GM12878 (cell line): ENCODE results near the gene EFCAB7. TPM values are rescaled to one million over a fixed set of nuclear protein-coding genes. Genes with fewer than 3 reads are reported as not detected.

Source experiments
- CBX5 ChIP-seq: sonication (generic); IDR thresholded peaks from 2 replicates; pipeline ENCODE4 v1.6.1; 2016; ENCODE audit warnings: low read depth, moderate library complexity, mild to moderate bottlenecking, inconsistent platforms
- CEBPB ChIP-seq, 2 experiments: fragments of 150-350 bp in 1 of 2; IDR thresholded peaks; 2 replicates each; pipeline ENCODE4 v1.6.1; 2012 to 2014; ENCODE audit warnings: low read depth in 2 of 2, low read length in 2 of 2, borderline replicate concordance in 1 of 2, inconsistent platforms in 1 of 2
- DPF2 ChIP-seq: fragments of 450-650 bp; IDR thresholded peaks from 2 replicates; pipeline ENCODE4 v1.6.1; 2017; ENCODE audit warnings: mild to moderate bottlenecking
- HCFC1 ChIP-seq: fragments of 150-350 bp; IDR thresholded peaks from 2 replicates; pipeline ENCODE4 v1.6.1; 2014; ENCODE audit warnings: low read length
- JUND ChIP-seq: IDR thresholded peaks from 2 replicates; pipeline ENCODE4 v1.6.1; 2012; ENCODE audit warnings: low read depth, mild to moderate bottlenecking, low read length, improper control_type of control experiment, moderate library complexity
- NBN ChIP-seq: fragments of 450-650 bp; IDR thresholded peaks from 2 replicates; pipeline ENCODE4 v1.6.1; 2016
- NR2F1 ChIP-seq: fragments of 450-650 bp; conservative IDR thresholded peaks from 2 replicates; pipeline ENCODE4 v1.6.1; 2017; ENCODE audit warnings: mild to moderate bottlenecking
- RAD51 ChIP-seq: fragments of 450-650 bp; IDR thresholded peaks from 2 replicates; pipeline ENCODE4 v1.6.1; 2016; ENCODE audit warnings: moderate library complexity, mild to moderate bottlenecking, inconsistent platforms
- RELA ChIP-seq: fragments of 450-650 bp; IDR thresholded peaks from 2 replicates; pipeline ENCODE4 v1.8.0; 2014; ENCODE audit warnings: borderline replicate concordance; ENCODE audit not compliant: partially characterized antibody
- RUNX3 ChIP-seq: IDR thresholded peaks from 2 replicates; pipeline ENCODE4 v1.6.1; 2012; ENCODE audit warnings: low read length, inconsistent platforms
- SMC3 ChIP-seq: IDR thresholded peaks from 2 replicates; pipeline ENCODE4 v1.6.1; 2011; ENCODE audit warnings: low read length, improper control_type of control experiment, borderline replicate concordance
- SPI1 ChIP-seq: IDR thresholded peaks from 2 replicates; pipeline ENCODE4 v1.6.1; 2011; ENCODE audit warnings: low read depth, mild to moderate bottlenecking, low read length, moderate library complexity, borderline replicate concordance; ENCODE audit not compliant: insufficient read depth
- ZBED1 ChIP-seq: IDR thresholded peaks from 2 replicates; pipeline ENCODE4 v1.6.1; 2016; ENCODE audit warnings: borderline replicate concordance
- ZNF622 ChIP-seq: fragments of 450-650 bp; IDR thresholded peaks from 2 replicates; pipeline ENCODE4 v1.6.1; 2017; ENCODE audit warnings: mild to moderate bottlenecking, inconsistent platforms
- polyA plus RNA-seq, 11 experiments: library from polyadenylated mRNA; depleted of rRNA in 4 of 11; unstranded in 6 of 11; stranded (reverse) in 5 of 11; fragments of >200 nt; fragmentation: Nextera tagmentation in 4 of 11; fragmentation: Illumina TruSeq in 1 of 11; extraction: Ambion mirVana in 4 of 11; extraction: Trizol in 1 of 11; gene quantifications; 1 replicate in 1 of 11; 2 replicates in 10 of 11; pipeline versions ENCODE4 v1.2.1 to v1.2.3, GENCODE V29; 2011 to 2016; ENCODE audit warnings: inconsistent platforms in 2 of 11, missing spikeins in 2 of 11, low read depth in 1 of 11
- total RNA-seq, 4 experiments: library from RNA; depleted of rRNA in 3 of 4; stranded (reverse); fragments of >200 nt in 3 of 4; fragmentation: Illumina TruSeq in 1 of 4; extraction: Trizol in 1 of 4; gene quantifications; 2 replicates each; pipeline versions ENCODE4 v1.2.1 to v1.2.3, GENCODE V29; 2013 to 2021
- TF ChIP-seq, protein P1 (sequence below): fragments of 450-650 bp; IDR thresholded peaks from 2 replicates; pipeline ENCODE4 v1.6.1; 2017; ENCODE audit warnings: mild to moderate bottlenecking
- TF ChIP-seq, protein P2 (sequence below): IDR thresholded peaks from 2 replicates; pipeline ENCODE4 v1.6.1; 2011; ENCODE audit warnings: borderline replicate concordance, low read depth, mild to moderate bottlenecking, moderate library complexity, mixed read lengths, low read length; ENCODE audit not compliant: insufficient read depth; ENCODE audit errors: extremely low read length
- TF ChIP-seq, protein P3 (sequence below): fragments of 450-650 bp; formaldehyde crosslinking; IDR thresholded peaks from 2 replicates; pipeline ENCODE4 v1.4.0; 2020; ENCODE audit warnings: mild to moderate bottlenecking, moderate library complexity
- TF ChIP-seq, protein P4 (sequence below): IDR thresholded peaks from 2 replicates; pipeline ENCODE4 v1.6.1; 2012; ENCODE audit warnings: low read depth, low read length, improper control_type of control experiment
- TF ChIP-seq, protein P5 (sequence below): IDR thresholded peaks from 2 replicates; pipeline ENCODE4 v1.6.1; 2012; ENCODE audit warnings: mild to moderate bottlenecking, low read depth, low read length

Gene EFCAB7
- total and polyA plus RNA-seq, 10 of the 15 experiments (the other 5 are each of a cell fraction or from before 2014, with no cell fraction given): 4.4 to 9.8 (median 5.7) TPM

DNA sequence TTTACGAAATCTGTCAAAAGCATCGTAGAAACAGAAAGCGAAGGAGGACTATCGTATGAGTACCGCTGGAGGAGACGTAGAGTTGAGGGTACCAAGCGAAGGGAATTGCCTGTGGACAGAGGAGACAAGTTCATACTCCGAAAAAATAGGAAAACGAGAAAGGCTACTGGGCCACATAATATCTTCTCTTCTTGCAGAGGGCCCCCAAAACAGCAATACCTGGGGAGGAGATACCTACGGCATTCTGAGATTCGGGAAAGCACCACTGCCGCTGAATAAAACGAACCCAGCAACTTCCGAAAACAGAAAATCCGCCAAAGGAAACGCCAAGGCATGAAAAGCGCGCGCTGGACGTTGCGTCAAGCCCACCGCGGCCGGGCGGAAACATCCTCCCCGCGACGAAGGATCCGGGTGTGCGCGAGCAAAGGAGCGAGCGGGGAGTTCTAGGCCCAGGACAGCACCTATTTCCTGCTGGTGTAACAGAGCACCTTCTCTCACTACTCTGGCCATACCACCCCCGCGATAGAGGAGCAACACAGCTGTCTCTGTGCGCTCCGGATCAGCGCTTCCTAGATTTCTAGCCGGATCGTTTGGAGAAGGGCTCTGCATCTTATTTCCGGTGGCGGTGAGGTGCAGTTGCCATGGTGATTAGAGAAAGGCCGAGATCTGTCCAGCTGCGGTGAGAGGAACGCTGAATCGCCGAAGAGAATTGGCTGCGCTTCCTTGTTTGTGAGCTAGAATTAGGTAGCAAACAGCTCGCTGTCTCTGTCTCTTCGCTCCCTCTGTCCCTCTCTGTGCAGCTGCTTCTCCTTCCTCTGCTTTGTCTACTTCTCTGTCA lies at the start of gene EFCAB7, which contains the start of gene ITGB3BP (continued):
- TF ChIP-seq, protein P1, sequence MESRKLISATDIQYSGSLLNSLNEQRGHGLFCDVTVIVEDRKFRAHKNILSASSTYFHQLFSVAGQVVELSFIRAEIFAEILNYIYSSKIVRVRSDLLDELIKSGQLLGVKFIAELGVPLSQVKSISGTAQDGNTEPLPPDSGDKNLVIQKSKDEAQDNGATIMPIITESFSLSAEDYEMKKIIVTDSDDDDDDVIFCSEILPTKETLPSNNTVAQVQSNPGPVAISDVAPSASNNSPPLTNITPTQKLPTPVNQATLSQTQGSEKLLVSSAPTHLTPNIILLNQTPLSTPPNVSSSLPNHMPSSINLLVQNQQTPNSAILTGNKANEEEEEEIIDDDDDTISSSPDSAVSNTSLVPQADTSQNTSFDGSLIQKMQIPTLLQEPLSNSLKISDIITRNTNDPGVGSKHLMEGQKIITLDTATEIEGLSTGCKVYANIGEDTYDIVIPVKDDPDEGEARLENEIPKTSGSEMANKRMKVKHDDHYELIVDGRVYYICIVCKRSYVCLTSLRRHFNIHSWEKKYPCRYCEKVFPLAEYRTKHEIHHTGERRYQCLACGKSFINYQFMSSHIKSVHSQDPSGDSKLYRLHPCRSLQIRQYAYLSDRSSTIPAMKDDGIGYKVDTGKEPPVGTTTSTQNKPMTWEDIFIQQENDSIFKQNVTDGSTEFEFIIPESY: peak; percentile 59; the same call in 1 of the 2 replicates
- peak; percentile 94 for TF ChIP-seq RUNX3
- no peak for TF ChIP-seq ZNF622
- no peak for TF ChIP-seq JUND
- TF ChIP-seq HCFC1: peak; percentile 80
- TF ChIP-seq NBN: peak; percentile 99
- no peak for TF ChIP-seq ZBED1
- TF ChIP-seq, protein P2, sequence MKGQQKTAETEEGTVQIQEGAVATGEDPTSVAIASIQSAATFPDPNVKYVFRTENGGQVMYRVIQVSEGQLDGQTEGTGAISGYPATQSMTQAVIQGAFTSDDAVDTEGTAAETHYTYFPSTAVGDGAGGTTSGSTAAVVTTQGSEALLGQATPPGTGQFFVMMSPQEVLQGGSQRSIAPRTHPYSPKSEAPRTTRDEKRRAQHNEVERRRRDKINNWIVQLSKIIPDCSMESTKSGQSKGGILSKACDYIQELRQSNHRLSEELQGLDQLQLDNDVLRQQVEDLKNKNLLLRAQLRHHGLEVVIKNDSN: peak; percentile 51
- TF ChIP-seq NR2F1: 0 out of 2 replicates have a peak, but pooled peaks have one; percentile 57
- TF ChIP-seq, protein P3, sequence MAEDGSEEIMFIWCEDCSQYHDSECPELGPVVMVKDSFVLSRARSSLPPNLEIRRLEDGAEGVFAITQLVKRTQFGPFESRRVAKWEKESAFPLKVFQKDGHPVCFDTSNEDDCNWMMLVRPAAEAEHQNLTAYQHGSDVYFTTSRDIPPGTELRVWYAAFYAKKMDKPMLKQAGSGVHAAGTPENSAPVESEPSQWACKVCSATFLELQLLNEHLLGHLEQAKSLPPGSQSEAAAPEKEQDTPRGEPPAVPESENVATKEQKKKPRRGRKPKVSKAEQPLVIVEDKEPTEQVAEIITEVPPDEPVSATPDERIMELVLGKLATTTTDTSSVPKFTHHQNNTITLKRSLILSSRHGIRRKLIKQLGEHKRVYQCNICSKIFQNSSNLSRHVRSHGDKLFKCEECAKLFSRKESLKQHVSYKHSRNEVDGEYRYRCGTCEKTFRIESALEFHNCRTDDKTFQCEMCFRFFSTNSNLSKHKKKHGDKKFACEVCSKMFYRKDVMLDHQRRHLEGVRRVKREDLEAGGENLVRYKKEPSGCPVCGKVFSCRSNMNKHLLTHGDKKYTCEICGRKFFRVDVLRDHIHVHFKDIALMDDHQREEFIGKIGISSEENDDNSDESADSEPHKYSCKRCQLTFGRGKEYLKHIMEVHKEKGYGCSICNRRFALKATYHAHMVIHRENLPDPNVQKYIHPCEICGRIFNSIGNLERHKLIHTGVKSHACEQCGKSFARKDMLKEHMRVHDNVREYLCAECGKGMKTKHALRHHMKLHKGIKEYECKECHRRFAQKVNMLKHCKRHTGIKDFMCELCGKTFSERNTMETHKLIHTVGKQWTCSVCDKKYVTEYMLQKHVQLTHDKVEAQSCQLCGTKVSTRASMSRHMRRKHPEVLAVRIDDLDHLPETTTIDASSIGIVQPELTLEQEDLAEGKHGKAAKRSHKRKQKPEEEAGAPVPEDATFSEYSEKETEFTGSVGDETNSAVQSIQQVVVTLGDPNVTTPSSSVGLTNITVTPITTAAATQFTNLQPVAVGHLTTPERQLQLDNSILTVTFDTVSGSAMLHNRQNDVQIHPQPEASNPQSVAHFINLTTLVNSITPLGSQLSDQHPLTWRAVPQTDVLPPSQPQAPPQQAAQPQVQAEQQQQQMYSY (CRISPR knock-in tag): no peak
- peak; percentile 85 for TF ChIP-seq DPF2
- TF ChIP-seq SPI1: peak; percentile 51; the same call in 1 of the 2 replicates
- TF ChIP-seq, protein P4, sequence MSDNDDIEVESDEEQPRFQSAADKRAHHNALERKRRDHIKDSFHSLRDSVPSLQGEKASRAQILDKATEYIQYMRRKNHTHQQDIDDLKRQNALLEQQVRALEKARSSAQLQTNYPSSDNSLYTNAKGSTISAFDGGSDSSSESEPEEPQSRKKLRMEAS: peak; percentile 95
- TF ChIP-seq RAD51: peak; percentile 59
- TF ChIP-seq, protein P5, sequence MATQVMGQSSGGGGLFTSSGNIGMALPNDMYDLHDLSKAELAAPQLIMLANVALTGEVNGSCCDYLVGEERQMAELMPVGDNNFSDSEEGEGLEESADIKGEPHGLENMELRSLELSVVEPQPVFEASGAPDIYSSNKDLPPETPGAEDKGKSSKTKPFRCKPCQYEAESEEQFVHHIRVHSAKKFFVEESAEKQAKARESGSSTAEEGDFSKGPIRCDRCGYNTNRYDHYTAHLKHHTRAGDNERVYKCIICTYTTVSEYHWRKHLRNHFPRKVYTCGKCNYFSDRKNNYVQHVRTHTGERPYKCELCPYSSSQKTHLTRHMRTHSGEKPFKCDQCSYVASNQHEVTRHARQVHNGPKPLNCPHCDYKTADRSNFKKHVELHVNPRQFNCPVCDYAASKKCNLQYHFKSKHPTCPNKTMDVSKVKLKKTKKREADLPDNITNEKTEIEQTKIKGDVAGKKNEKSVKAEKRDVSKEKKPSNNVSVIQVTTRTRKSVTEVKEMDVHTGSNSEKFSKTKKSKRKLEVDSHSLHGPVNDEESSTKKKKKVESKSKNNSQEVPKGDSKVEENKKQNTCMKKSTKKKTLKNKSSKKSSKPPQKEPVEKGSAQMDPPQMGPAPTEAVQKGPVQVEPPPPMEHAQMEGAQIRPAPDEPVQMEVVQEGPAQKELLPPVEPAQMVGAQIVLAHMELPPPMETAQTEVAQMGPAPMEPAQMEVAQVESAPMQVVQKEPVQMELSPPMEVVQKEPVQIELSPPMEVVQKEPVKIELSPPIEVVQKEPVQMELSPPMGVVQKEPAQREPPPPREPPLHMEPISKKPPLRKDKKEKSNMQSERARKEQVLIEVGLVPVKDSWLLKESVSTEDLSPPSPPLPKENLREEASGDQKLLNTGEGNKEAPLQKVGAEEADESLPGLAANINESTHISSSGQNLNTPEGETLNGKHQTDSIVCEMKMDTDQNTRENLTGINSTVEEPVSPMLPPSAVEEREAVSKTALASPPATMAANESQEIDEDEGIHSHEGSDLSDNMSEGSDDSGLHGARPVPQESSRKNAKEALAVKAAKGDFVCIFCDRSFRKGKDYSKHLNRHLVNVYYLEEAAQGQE: peak; percentile 62
- TF ChIP-seq SMC3: no peak
- peak; percentile 96 for TF ChIP-seq RELA
- peak in 1 of 2 experiments; percentile 30; a peak in 1 of 4 replicates for TF ChIP-seq CEBPB (IDR thresholded peaks at IDR 0.05; ENCODE audit: borderline replicate concordance in 1 of 2, low read depth in 2 of 2, low read length in 2 of 2)
- TF ChIP-seq CBX5: peak; percentile 94; the same call in 1 of the 2 replicates
